SU-DHL-6 (cell line): ENCODE results near the gene THBD.

ENCODE experiments used
- EZH2phosphoT487 ChIP-seq: fragments of 200-600 bp; sonication (generic), shearing (Covaris generic); conservative IDR thresholded peaks from 2 replicates; pipeline ENCODE4 v1.6.1; 2018; ENCODE audit warnings: mild to moderate bottlenecking, antibody characterized with exemption, low read length, moderate library complexity, mixed read lengths
- TF ChIP-seq, protein P1 (sequence below): fragments of 200-600 bp; sonication (generic); IDR thresholded peaks from one replicate; pipeline ENCODE4 v1.5.1; 2017; ENCODE audit warnings: antibody characterized with exemption, mild to moderate bottlenecking, low read length, moderate library complexity; ENCODE audit not compliant: insufficient read depth, poor library complexity, severe bottlenecking

DNA sequence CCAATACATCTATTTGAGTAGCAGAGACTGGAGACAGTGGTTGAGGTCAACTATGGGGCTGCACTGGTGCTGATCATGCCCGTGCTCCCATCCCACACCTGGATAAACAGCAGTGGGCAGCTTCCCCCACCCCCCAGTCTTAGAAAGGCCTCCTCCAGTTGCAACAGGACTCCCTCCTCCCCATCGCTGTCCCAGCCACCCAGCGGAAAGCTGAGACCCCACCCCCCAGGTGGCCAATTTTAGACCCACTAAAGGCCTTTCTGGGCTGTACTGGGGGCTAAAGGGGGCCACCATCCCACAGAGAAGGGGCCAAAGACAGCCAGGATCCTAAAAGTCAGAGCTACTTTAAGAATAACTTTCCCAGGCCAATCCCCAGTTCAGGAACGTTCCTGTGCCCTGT lies 15.6 kb downstream of the THBD start:
- TF ChIP-seq, protein P1, sequence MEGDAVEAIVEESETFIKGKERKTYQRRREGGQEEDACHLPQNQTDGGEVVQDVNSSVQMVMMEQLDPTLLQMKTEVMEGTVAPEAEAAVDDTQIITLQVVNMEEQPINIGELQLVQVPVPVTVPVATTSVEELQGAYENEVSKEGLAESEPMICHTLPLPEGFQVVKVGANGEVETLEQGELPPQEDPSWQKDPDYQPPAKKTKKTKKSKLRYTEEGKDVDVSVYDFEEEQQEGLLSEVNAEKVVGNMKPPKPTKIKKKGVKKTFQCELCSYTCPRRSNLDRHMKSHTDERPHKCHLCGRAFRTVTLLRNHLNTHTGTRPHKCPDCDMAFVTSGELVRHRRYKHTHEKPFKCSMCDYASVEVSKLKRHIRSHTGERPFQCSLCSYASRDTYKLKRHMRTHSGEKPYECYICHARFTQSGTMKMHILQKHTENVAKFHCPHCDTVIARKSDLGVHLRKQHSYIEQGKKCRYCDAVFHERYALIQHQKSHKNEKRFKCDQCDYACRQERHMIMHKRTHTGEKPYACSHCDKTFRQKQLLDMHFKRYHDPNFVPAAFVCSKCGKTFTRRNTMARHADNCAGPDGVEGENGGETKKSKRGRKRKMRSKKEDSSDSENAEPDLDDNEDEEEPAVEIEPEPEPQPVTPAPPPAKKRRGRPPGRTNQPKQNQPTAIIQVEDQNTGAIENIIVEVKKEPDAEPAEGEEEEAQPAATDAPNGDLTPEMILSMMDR = no peak
- TF ChIP-seq EZH2phosphoT487 = no peak
